Stimulated activated CD8-positive, alpha-beta memory T cell treated with anti-CD3 and anti-CD28 coated beads, Interleukin-7, amount 100 ng/mL, for 4 hours (primary cell): ENCODE results near the gene EIF4EBP2.

Source experiments
- DNase-seq, 2 donors: peaks; one replicate each; pipeline ENCODE4 v3.0.0-alpha.2; 2020; ENCODE audit warnings: low read depth in 2 of 2

Gene EIF4EBP2

DNA sequence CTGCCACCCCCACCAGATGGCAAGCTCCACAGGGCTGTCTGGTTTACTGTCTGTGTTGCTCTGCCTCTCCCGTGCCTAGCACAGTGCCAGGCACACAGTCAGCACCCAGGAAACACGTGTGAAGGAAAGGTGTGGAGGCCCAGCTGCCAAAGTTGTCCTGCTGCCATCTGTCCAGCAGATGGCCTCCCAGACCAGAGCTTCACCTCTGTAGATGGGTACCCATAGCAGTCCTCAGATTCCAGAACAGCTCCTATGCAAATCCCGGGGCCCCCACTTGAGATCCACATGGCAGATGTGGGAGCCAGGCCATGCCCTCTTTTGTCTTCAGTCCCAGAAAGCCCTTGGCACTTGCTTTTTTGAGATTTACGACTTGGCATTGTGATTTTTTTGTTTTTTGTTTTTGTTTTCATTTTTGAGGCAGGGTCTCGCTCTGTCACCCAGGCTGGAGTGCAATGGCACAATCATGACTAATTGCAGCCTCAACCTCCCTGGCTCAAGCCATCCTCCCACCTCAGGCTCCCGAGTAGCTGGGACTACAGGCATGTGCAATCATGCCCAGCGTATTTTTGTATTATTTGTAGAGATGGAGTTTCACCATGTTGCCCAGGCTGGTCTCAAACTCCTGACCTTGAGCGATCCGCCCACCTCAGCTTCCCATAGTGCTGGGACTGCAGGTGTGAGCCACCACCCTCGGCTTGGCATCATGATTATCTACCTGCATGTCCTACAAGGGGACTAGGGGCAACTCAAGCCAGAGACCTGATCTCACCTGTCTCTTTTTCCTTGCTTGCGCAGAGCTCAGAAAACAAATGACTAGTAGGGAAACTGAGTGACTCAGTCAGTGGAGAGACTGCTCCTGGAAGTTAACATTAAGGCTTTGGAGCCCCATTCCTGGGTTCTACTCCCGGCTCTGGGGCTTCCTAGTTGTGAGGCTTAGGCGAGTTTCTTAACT, 57.7 kb downstream of the EIF4EBP2 start:
- no peak for DNase-seq

DNA sequence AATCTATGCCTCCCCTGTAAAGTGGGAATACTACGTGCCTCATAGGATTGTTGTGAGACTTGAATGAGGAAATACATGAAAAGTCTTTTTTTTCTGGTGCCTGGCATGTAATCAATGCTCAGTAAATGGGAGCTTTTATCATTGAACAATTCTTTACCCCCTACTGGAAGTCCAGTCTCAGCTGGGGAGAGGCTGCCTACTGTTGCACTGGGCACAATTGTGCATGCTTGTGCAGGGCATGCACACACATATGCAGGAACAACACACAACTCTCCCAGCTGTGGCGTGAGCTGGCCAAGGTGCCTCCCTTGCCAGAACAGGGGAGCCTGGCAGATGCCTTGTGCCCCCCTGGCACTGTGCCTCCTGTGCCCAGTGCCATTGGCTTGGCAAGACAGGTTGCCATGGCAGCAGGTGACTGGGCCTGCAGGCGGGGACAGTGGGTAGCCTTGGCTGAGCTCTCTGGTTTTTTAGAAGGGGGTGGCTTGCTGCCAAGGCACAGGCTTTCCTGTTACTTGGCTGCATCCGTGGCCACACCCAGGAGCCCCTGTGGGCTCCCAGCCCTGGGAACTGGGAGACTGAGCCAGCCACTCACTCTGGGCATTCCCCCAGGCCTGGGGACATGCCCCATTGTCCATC, 58.5 kb downstream of the EIF4EBP2 start:
- no peak for DNase-seq

GRCh38 chr10:70465278-70465677, 61.3 kb downstream of the EIF4EBP2 start:
- no peak for DNase-seq

DNA sequence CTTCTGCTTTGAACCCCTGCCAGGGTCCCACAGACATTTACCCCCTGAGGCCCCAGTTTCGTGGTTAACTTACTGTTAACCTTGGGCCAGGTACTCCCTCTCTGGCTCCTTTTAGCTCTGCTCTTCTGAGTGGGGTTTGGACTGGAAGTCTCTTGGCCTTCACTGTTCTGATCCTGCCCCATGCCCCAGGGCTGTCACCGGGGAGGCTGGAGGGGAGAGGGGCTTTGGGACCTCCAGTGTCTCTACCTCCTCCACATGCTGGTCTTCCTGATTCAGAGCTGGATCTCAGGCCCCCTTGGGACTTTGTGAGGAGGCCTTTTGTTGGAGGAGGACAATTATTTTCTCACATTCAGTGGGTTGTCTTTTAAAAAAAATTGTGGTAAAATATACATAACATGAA, 61.9 kb downstream of the EIF4EBP2 start:
- no peak for DNase-seq

DNA sequence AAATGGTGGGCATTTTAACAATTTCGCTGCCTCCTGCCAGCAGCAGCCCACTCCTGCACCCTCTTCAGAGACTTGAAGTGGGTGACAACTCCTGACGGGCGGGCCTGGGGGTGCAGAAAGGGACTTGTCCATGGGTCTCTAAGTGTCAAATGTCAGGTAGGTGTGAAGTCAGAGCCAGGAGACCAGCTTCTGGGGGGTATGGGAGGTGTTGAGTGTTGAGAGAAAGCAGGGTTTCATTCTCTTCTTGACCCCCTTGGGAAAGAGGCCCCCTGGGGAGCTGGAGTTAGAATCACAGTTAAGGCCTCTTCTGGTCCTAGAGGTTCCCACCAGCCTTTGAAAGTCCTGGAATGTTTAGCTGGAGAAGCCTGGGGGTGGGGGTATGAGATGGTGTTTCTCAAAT, 63.0 kb downstream of the EIF4EBP2 start:
- DNase-seq = no peak

- no peak for DNase-seq
These were observed 69.0 kb downstream of the EIF4EBP2 start for GRCh38 chr10:70472799-70473454.

GRCh38 chr10:70474780-70475179, 70.8 kb downstream of the EIF4EBP2 start:
- DNase-seq = no peak

- no peak for DNase-seq
These were observed 71.7 kb downstream of the EIF4EBP2 start for GRCh38 chr10:70475661-70476060.

DNA sequence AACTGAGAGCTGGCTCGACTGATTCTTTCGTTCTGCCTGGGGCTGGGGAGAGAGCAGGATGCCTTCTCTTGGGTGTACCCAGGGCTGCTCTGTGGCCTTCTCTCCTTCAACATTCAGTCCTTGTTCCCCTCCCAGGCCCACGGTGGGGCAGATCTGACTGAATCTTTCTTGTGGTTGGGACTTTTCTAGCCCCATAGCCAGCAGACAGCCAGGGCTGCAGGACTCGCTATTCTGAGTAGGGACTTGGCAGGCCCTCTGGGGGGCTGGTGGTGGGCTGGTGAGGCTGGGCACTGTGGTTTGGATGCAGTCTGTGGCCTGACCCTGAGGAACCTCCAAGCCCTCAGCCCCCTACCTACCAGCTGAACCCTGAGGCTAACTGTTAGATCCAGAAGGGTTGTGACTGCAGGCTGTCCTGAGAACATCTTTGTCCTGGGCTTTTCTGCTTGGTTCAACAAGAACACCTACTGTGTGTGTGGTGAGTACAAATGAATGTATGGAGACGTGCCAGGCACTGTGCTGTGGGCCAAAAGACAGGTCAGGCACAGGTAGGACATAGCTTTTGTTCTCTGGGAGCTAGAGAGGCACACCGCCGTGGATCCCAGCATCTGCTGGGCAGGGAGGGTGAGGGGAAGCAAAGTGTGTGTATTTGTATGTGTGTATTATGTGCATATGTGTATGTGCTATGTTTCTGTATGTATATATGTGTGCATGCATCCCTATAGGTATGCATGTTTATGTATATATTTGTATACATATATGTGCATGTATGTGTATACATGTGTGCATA, 72.5 kb downstream of the EIF4EBP2 start:
- DNase-seq = no peak

DNA sequence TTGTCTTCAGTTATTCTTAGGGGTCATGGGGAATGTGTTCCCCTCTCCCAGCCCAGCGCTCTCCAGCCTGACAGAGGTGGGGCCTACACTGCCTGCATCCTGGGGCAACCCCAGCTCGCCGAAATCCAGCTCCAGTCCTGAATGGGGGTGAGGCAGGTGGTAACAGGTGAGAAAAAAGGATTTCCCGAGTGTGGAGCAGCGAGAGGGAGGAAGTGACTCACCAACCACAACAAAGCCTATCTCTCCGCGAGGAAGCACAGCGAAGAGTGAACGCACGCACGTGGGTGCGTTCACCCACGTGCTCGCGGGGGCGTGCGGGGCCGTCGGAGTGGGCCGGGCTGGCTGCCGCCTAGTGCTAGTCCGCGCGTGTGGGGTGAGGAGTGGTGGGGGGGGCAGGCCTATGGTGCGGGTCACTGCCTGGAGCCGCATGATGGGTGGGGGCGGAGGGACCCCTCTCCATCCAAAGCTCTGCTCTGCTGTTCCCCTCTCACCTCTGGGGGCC, 73.8 kb downstream of the EIF4EBP2 start:
- peak; percentile 81 to 82 for DNase-seq
